Measurements from ENCODE around the gene GPANK1. TPM values are rescaled to one million over a fixed set of nuclear protein-coding genes. Genes with fewer than 3 reads are reported as not detected.
A peak's percentile ranks its signal among the peaks of the same experiment; 100 is the strongest.

GPANK1 gene
- total and polyA plus RNA-seq, 9 of the 15 experiments (the other 6 are each of a cell fraction or from before 2014, with no cell fraction given), result 32.2 to 111 (median 46.3) TPM

DNA sequence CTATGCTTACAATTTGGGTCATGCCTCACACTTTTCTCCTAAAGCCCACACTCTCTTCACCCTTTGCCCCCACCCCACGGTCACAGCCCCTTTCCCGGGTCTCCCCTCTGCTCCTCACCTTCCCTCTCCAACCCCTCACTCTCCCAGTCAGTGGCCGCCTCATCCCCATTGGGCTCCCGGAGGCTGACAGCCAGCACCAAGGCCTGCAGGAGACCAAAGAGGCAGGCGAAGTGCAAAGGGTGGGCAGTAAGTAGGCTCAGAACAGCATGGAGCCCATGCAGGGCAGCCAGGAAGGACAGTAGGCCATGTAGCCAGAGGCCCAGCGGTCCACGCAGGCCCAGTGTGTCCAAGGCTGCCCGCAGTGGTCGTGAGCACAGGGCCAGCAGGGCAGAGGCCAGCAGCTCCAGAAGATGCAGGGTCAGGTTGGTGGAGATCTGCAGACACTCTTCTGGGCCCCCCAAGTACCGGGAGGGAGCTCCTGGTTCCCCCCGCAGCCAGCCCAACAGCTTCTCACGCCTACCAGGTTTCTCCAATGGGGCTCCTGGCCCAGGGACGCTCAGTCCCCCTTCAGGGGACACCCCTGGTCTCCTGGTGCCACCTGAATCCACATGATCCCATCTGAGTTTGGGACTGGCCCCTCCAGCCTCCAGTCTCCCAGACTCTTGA is 5.7 kb downstream of the GPANK1 start (continued):
- TF ChIP-seq, protein P1, sequence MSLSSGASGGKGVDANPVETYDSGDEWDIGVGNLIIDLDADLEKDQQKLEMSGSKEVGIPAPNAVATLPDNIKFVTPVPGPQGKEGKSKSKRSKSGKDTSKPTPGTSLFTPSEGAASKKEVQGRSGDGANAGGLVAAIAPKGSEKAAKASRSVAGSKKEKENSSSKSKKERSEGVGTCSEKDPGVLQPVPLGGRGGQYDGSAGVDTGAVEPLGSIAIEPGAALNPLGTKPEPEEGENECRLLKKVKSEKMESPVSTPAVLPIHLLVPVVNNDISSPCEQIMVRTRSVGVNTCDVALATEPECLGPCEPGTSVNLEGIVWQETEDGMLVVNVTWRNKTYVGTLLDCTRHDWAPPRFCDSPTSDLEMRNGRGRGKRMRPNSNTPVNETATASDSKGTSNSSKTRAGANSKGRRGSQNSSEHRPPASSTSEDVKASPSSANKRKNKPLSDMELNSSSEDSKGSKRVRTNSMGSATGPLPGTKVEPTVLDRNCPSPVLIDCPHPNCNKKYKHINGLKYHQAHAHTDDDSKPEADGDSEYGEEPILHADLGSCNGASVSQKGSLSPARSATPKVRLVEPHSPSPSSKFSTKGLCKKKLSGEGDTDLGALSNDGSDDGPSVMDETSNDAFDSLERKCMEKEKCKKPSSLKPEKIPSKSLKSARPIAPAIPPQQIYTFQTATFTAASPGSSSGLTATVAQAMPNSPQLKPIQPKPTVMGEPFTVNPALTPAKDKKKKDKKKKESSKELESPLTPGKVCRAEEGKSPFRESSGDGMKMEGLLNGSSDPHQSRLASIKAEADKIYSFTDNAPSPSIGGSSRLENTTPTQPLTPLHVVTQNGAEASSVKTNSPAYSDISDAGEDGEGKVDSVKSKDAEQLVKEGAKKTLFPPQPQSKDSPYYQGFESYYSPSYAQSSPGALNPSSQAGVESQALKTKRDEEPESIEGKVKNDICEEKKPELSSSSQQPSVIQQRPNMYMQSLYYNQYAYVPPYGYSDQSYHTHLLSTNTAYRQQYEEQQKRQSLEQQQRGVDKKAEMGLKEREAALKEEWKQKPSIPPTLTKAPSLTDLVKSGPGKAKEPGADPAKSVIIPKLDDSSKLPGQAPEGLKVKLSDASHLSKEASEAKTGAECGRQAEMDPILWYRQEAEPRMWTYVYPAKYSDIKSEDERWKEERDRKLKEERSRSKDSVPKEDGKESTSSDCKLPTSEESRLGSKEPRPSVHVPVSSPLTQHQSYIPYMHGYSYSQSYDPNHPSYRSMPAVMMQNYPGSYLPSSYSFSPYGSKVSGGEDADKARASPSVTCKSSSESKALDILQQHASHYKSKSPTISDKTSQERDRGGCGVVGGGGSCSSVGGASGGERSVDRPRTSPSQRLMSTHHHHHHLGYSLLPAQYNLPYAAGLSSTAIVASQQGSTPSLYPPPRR (CRISPR knock-in tag; IDR thresholded peaks at IDR 0.05; ENCODE audit: borderline replicate concordance), result peak; percentile 49; the same call in 1 of the 2 replicates
- TF ChIP-seq POLR2AphosphoS5 (IDR thresholded peaks at IDR 0.05; ENCODE audit: control insufficient read depth, insufficient read depth, low read depth, low read length), result peak; percentile 19; the same call in 1 of the 2 replicates
- TF ChIP-seq RBFOX2 (IDR thresholded peaks at IDR 0.05; ENCODE audit: low read depth, low read length), result peak; percentile 67
- 0 out of 2 replicates have a peak, but pooled peaks have one; percentile 46 for TF ChIP-seq SP1 (CRISPR knock-in tag; IDR thresholded peaks at IDR 0.05)
- no peak for TF ChIP-seq TCF15 (CRISPR knock-in tag; IDR thresholded peaks at IDR 0.05)
- TF ChIP-seq STAT6 (CRISPR knock-in tag; IDR thresholded peaks at IDR 0.05), result 0 out of 2 replicates have a peak, but pooled peaks have one; percentile 11
- TF ChIP-seq, protein P2, sequence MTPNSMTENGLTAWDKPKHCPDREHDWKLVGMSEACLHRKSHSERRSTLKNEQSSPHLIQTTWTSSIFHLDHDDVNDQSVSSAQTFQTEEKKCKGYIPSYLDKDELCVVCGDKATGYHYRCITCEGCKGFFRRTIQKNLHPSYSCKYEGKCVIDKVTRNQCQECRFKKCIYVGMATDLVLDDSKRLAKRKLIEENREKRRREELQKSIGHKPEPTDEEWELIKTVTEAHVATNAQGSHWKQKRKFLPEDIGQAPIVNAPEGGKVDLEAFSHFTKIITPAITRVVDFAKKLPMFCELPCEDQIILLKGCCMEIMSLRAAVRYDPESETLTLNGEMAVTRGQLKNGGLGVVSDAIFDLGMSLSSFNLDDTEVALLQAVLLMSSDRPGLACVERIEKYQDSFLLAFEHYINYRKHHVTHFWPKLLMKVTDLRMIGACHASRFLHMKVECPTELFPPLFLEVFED (CRISPR knock-in tag; conservative IDR thresholded peaks at IDR 0.05), result 0 out of 2 replicates have a peak, but pooled peaks have one; percentile 61
- TF ChIP-seq ZNF57 (CRISPR knock-in tag; IDR thresholded peaks at IDR 0.05), result peak; percentile 19; the same call in 1 of the 2 replicates
- TF ChIP-seq ZNF561 (CRISPR knock-in tag; conservative IDR thresholded peaks at IDR 0.05), result no peak
- TF ChIP-seq FIP1L1 (IDR thresholded peaks at IDR 0.05; ENCODE audit: low read depth, low read length, poor library complexity, severe bottlenecking), result no peak
- peak; percentile 12; the same call in 1 of the 2 replicates for TF ChIP-seq EHMT2 (IDR thresholded peaks at IDR 0.05)
- peak; percentile 22; the same call in 1 of the 2 replicates for TF ChIP-seq FOXP4 (CRISPR knock-in tag; IDR thresholded peaks at IDR 0.05; ENCODE audit: borderline replicate concordance)
- no peak for TF ChIP-seq ZNF766 (CRISPR knock-in tag; conservative IDR thresholded peaks at IDR 0.05)
